Measurements from ENCODE around the gene XPO4.

- TF ChIP-seq CTCF (IDR thresholded peaks at IDR 0.05) (no peak), POLR2AphosphoS5 (IDR thresholded peaks at IDR 0.05) (no peak), POLR2A (IDR thresholded peaks at IDR 0.05) (no peak)
These were observed 68.5 kb downstream of the XPO4 start for GRCh38 chr13:20833900-20834679.

All from suprapubic skin (tissue), 4 donors.